Breast epithelium (tissue), 3 donors: ENCODE results near the gene FUBP3.

ENCODE experiments used
- POLR2A ChIP-seq: fragments of 450-650 bp; IDR thresholded peaks from one replicate; pipeline ENCODE4 v1.6.1; 2016; ENCODE audit warnings: antibody characterized with exemption, mild to moderate bottlenecking, moderate library complexity
- TF ChIP-seq, protein P1 (sequence below), 3 donors: fragments of 450-650 bp; IDR thresholded peaks; one replicate each; pipeline ENCODE4 v1.5.1; 2016 to 2017; ENCODE audit warnings: antibody characterized with exemption in 3 of 3, mild to moderate bottlenecking in 3 of 3, moderate library complexity in 3 of 3

DNA sequence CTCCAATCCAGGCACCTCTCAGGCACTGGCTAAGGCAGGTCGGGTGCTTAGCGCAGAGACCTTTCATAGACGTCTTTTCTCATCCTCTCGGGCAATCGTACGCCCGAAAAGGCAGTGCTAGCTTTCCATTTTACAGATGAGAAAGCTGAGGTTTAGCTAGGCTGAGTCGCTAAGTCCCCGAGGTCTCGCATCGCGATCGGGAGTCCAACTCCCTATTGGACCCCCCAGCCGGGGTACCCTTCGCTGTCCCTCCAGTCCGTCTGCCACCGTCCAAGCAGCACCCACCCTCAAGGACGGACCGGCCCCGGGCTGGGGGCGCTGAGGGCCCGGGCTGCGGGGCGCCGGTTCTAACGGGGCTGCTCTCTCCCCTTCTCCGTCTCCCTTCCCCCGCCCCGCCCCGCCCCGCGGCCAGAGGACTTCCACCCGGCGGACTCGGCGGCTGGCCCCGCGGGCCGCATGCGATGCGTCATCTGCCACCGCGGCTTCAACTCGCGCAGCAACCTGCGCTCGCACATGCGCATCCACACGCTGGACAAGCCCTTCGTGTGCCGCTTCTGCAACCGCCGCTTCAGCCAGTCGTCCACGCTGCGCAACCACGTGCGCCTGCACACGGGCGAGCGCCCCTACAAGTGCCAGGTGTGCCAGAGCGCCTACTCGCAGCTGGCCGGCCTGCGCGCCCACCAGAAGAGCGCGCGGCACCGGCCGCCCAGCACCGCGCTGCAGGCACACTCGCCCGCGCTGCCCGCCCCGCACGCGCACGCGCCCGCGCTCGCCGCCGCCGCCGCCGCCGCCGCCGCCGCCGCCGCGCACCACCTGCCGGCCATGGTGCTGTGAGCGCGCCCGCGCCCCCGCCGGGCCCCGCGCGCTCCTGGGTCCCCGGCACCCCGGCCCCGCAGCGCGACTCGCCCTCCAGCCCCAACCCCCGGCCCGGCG lies 101.7 kb downstream of the FUBP3 start:
- TF ChIP-seq, protein P1, sequence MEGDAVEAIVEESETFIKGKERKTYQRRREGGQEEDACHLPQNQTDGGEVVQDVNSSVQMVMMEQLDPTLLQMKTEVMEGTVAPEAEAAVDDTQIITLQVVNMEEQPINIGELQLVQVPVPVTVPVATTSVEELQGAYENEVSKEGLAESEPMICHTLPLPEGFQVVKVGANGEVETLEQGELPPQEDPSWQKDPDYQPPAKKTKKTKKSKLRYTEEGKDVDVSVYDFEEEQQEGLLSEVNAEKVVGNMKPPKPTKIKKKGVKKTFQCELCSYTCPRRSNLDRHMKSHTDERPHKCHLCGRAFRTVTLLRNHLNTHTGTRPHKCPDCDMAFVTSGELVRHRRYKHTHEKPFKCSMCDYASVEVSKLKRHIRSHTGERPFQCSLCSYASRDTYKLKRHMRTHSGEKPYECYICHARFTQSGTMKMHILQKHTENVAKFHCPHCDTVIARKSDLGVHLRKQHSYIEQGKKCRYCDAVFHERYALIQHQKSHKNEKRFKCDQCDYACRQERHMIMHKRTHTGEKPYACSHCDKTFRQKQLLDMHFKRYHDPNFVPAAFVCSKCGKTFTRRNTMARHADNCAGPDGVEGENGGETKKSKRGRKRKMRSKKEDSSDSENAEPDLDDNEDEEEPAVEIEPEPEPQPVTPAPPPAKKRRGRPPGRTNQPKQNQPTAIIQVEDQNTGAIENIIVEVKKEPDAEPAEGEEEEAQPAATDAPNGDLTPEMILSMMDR (IDR thresholded peaks at IDR 0.05), result no peak
- no peak for TF ChIP-seq POLR2A
